Mesenchymal stem cell (in vitro differentiated cells and primary cell): ENCODE results near the gene OR6S1.

Source experiments
- DNase-seq: peaks from one replicate; pipeline ENCODE4 v3.0.0-alpha.2; 2013
- H2AFZ ChIP-seq: one replicate; pipeline ENCODE4 v1.6.1; 2013; ENCODE audit warnings: low read depth, mild to moderate bottlenecking, control low read depth, inconsistent platforms, low read length, moderate library complexity
- H2AK5ac ChIP-seq: 2 replicates; pipeline ENCODE4 v1.6.1; 2013; ENCODE audit warnings: low read length, moderate library complexity, mild to moderate bottlenecking, inconsistent platforms; ENCODE audit not compliant: severe bottlenecking
- H2BK120ac ChIP-seq: one replicate; pipeline ENCODE4 v1.6.1; 2013; ENCODE audit warnings: low read depth, mild to moderate bottlenecking, inconsistent platforms, low read length, moderate library complexity
- H2BK12ac ChIP-seq, 2 experiments: one replicate each; pipeline ENCODE4 v1.6.1; 2013; ENCODE audit warnings: inconsistent platforms in 2 of 2, low read length in 2 of 2, mild to moderate bottlenecking in 2 of 2, moderate library complexity in 2 of 2, control low read depth in 1 of 2
- H2BK15ac ChIP-seq: one replicate; pipeline ENCODE4 v1.6.1; 2013; ENCODE audit warnings: mild to moderate bottlenecking, low read depth, inconsistent platforms; ENCODE audit not compliant: poor library complexity, severe bottlenecking
- H2BK5ac ChIP-seq: 2 replicates; pipeline ENCODE4 v1.6.1; 2013; ENCODE audit warnings: low read depth, mild to moderate bottlenecking, low read length, control low read depth, inconsistent platforms; ENCODE audit not compliant: poor library complexity, severe bottlenecking
- H3K14ac ChIP-seq, 2 experiments: one replicate each; pipeline ENCODE4 v1.6.1; 2013; ENCODE audit warnings: inconsistent platforms in 2 of 2, low read length in 2 of 2, control low read depth in 1 of 2, mild to moderate bottlenecking in 1 of 2, moderate library complexity in 1 of 2
- H3K18ac ChIP-seq, 2 experiments: one replicate each; pipeline ENCODE4 v1.6.1; 2013; ENCODE audit warnings: inconsistent platforms in 2 of 2, low read length in 2 of 2, control low read depth in 1 of 2, low read depth in 1 of 2, mild to moderate bottlenecking in 1 of 2
- H3K23ac ChIP-seq, 2 experiments: one replicate each; pipeline ENCODE4 v1.6.1; 2013; ENCODE audit warnings: inconsistent platforms in 2 of 2, low read length in 2 of 2, mild to moderate bottlenecking in 2 of 2, moderate library complexity in 2 of 2, control low read depth in 1 of 2
- H3K27ac ChIP-seq: 2 replicates; pipeline ENCODE4 v1.5.1; 2013; ENCODE audit warnings: mild to moderate bottlenecking, moderate library complexity, low read length, control low read depth, inconsistent platforms; ENCODE audit not compliant: poor library complexity, severe bottlenecking
- H3K27me3 ChIP-seq, 2 experiments: 2 replicates each; pipeline versions ENCODE4 v1.6.1 to v1.7.0; 2013; ENCODE audit warnings: low read length in 2 of 2, mild to moderate bottlenecking in 2 of 2, moderate library complexity in 2 of 2, control low read depth in 1 of 2, inconsistent platforms in 1 of 2; ENCODE audit not compliant: control insufficient read depth in 1 of 2, insufficient read depth in 1 of 2
- H3K36me3 ChIP-seq, 2 experiments: 2 replicates each; pipeline versions ENCODE4 v1.6.1 to v1.7.0; 2013; ENCODE audit warnings: low read length in 2 of 2, control low read depth in 1 of 2, inconsistent platforms in 1 of 2, low read depth in 1 of 2, mild to moderate bottlenecking in 1 of 2; ENCODE audit not compliant: insufficient read depth in 2 of 2, control insufficient read depth in 1 of 2
- H3K4ac ChIP-seq, 2 experiments: one replicate each; pipeline ENCODE4 v1.6.1; 2013; ENCODE audit warnings: inconsistent platforms in 2 of 2, low read length in 2 of 2, mild to moderate bottlenecking in 2 of 2, moderate library complexity in 2 of 2, control low read depth in 1 of 2, low read depth in 1 of 2
- H3K4me1 ChIP-seq: 2 replicates; pipeline ENCODE4 v1.6.1; 2013; ENCODE audit warnings: low read depth, low read length, control low read depth; ENCODE audit not compliant: control insufficient read depth, insufficient read depth
- H3K4me2 ChIP-seq: 2 replicates; pipeline ENCODE4 v1.6.1; 2013; ENCODE audit warnings: low read length, mild to moderate bottlenecking, inconsistent platforms; ENCODE audit not compliant: poor library complexity, severe bottlenecking
- H3K4me3 ChIP-seq, 2 experiments: 2 replicates each; pipeline versions ENCODE4 v1.5.1 to v1.7.0; 2013; ENCODE audit warnings: low read length in 2 of 2, mild to moderate bottlenecking in 2 of 2, control low read depth in 1 of 2, low read depth in 1 of 2; ENCODE audit not compliant: insufficient read depth in 1 of 2
- H3K79me1 ChIP-seq: replicated peaks from 2 replicates; pipeline ENCODE4 v1.6.1; 2013; ENCODE audit warnings: mild to moderate bottlenecking, control low read depth, low read length, inconsistent platforms; ENCODE audit not compliant: poor library complexity, severe bottlenecking
- H3K9ac ChIP-seq: 2 replicates; pipeline ENCODE4 v1.7.0; 2013; ENCODE audit warnings: mild to moderate bottlenecking, low read length, moderate library complexity
- H3K9me3 ChIP-seq: 2 replicates; pipeline ENCODE4 v1.7.0; 2013; ENCODE audit warnings: mild to moderate bottlenecking, low read length; ENCODE audit not compliant: control insufficient read depth
- H4K8ac ChIP-seq: one replicate; pipeline ENCODE4 v1.6.1; 2013; ENCODE audit warnings: inconsistent platforms, mild to moderate bottlenecking, low read length, moderate library complexity
- H4K91ac ChIP-seq: one replicate; pipeline ENCODE4 v1.6.1; 2013; ENCODE audit warnings: mild to moderate bottlenecking, low read length, inconsistent platforms
- WGBS: methylation state at CpG from one replicate; pipeline ENCODE4 v1.1.7; 2013; ENCODE audit warnings: mixed read lengths; 5-methylcytosine and 5-hydroxymethylcytosine counted together

OR6S1 gene

GRCh38 chr14:20606190-20606901 is 35.1 kb downstream of the OR6S1 start:
- Histone ChIP-seq H3K23ac (no peak overlapping the region), H3K18ac (no peak overlapping the region), H2AK5ac (no peak overlapping the region), H3K4ac (no peak overlapping the region), H2AFZ (no peak overlapping the region), H3K27me3 (peaks cover 4 to 7% of the 10 kb centered on the region in 2 experiments), H2BK15ac (no peak overlapping the region), H3K9ac (no peak overlapping the region), H3K4me2 (no peak overlapping the region), H2BK120ac (no peak overlapping the region), H3K4me3 (no peak overlapping the region), H2BK12ac (no peak overlapping the region), H2BK5ac (no peak overlapping the region), H3K9me3 (no peaks in the 10 kb centered on the region), H4K91ac (no peak overlapping the region), H3K4me1 (no peaks in the 10 kb centered on the region), H4K8ac (no peak overlapping the region), H3K36me3 (no peaks in the 10 kb centered on the region), H3K27ac (no peak overlapping the region), H3K79me1 (no peaks in the 10 kb centered on the region), H3K14ac (no peak overlapping the region)
- WGBS: 38% methylated on average over 8 of the region's 8 CpGs
- DNase-seq: no peak

GRCh38 chr14:20603813-20604690 is 37.4 kb downstream of the OR6S1 start:
- H3K27ac ChIP-seq: no peak overlapping the region
- no peak overlapping the region for H4K91ac ChIP-seq
- H3K23ac ChIP-seq: no peak overlapping the region
- H3K14ac ChIP-seq: no peak overlapping the region
- no peaks in the 10 kb centered on the region for H3K9me3 ChIP-seq
- no peak overlapping the region for H2AK5ac ChIP-seq
- H2AFZ ChIP-seq: no peak overlapping the region
- H2BK12ac ChIP-seq: no peak overlapping the region
- no peaks in the 10 kb centered on the region for H3K79me1 ChIP-seq
- peaks cover 4 to 16% of the 10 kb centered on the region in 2 experiments for H3K27me3 ChIP-seq
- 76% methylated on average over 13 of the region's 13 CpGs for WGBS
- no peak overlapping the region for H3K4me2 ChIP-seq
- H3K4me1 ChIP-seq: no peaks in the 10 kb centered on the region
- H4K8ac ChIP-seq: no peak overlapping the region
- no peak overlapping the region for H3K4me3 ChIP-seq
- DNase-seq: no peak
- no peak overlapping the region for H3K18ac ChIP-seq
- no peak overlapping the region for H2BK15ac ChIP-seq
- no peak overlapping the region for H3K9ac ChIP-seq
- H3K4ac ChIP-seq: no peak overlapping the region
- H2BK120ac ChIP-seq: no peak overlapping the region
- H3K36me3 ChIP-seq: no peaks in the 10 kb centered on the region
- no peak overlapping the region for H2BK5ac ChIP-seq

- no peak overlapping the region for H3K14ac ChIP-seq
- H2BK120ac ChIP-seq: no peak overlapping the region
- DNase-seq: no peak
- no peak overlapping the region for H2BK15ac ChIP-seq
- H3K4ac ChIP-seq: no peak overlapping the region
- no peaks in the 10 kb centered on the region for H3K36me3 ChIP-seq
- H4K8ac ChIP-seq: no peak overlapping the region
- 81% methylated on average over 9 of the region's 9 CpGs for WGBS
- H4K91ac ChIP-seq: no peak overlapping the region
- no peaks in the 10 kb centered on the region for H3K79me1 ChIP-seq
- H2BK5ac ChIP-seq: no peak overlapping the region
- H3K4me2 ChIP-seq: no peak overlapping the region
- no peaks in the 10 kb centered on the region for H3K9me3 ChIP-seq
- H3K23ac ChIP-seq: no peak overlapping the region
- H3K9ac ChIP-seq: no peak overlapping the region
- no peaks in the 10 kb centered on the region for H3K4me1 ChIP-seq
- no peak overlapping the region for H3K18ac ChIP-seq
- no peak overlapping the region for H3K27ac ChIP-seq
- no peak overlapping the region for H3K4me3 ChIP-seq
- H2AK5ac ChIP-seq: no peak overlapping the region
- H2AFZ ChIP-seq: no peak overlapping the region
- H2BK12ac ChIP-seq: no peak overlapping the region
- H3K27me3 ChIP-seq: peaks cover 5 to 18% of the 10 kb centered on the region in 2 experiments
These were observed 38.9 kb downstream of the OR6S1 start for GRCh38 chr14:20602583-20602982.

GRCh38 chr14:20601522-20601921 is 40.0 kb downstream of the OR6S1 start:
- Histone ChIP-seq H3K9ac (no peak overlapping the region), H3K9me3 (no peaks in the 10 kb centered on the region), H3K27ac (no peak overlapping the region), H2AFZ (no peak overlapping the region), H3K79me1 (no peaks in the 10 kb centered on the region), H2BK120ac (no peak overlapping the region), H2BK15ac (no peak overlapping the region), H3K4me1 (no peaks in the 10 kb centered on the region), H2BK5ac (no peak overlapping the region), H3K36me3 (no peaks in the 10 kb centered on the region), H3K4me2 (no peak overlapping the region), H3K4ac (no peak overlapping the region), H2AK5ac (no peak overlapping the region), H3K23ac (no peak overlapping the region), H3K4me3 (no peak overlapping the region), H3K27me3 (peaks cover 5 to 18% of the 10 kb centered on the region in 2 experiments), H4K91ac (no peak overlapping the region), H4K8ac (no peak overlapping the region), H2BK12ac (no peak overlapping the region), H3K14ac (no peak overlapping the region), H3K18ac (no peak overlapping the region)
- no peak for DNase-seq
- 86% methylated on average over 12 of the region's 12 CpGs for WGBS
